GM19025 (cell line): ENCODE data around the gene LGR4.

Source experiments
- ATAC-seq: cut with Tn5 transposase; IDR thresholded peaks from one replicate; pipeline ENCODE4 v1.9.1; 2021; ENCODE audit warnings: mild to moderate bottlenecking, low read depth, moderate library complexity; ENCODE audit not compliant: unreplicated experiment

LGR4 gene

GRCh38 chr11:27386181-27386845 lies 86.3 kb downstream of the LGR4 start:
- no peak for ATAC-seq

DNA sequence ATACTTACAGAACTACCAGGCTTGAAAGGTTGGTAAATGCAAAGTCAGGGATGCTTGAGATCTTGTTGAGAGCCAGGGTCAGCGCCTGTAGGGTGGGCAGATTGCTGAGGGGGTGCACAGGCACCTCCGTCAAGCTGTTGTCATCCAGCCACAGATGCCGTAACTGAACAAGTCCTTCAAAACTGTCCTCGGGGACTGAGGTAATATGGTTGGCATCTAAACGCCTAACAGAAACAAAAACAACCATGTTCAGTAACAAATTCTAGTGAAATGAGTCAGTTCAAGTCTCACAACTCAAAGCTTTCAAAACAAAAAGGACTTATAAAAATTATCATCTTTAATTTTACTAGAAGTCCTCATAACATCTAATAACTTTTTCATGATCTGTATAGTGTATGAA lies 87.3 kb downstream of the LGR4 start:
- no peak for ATAC-seq

DNA sequence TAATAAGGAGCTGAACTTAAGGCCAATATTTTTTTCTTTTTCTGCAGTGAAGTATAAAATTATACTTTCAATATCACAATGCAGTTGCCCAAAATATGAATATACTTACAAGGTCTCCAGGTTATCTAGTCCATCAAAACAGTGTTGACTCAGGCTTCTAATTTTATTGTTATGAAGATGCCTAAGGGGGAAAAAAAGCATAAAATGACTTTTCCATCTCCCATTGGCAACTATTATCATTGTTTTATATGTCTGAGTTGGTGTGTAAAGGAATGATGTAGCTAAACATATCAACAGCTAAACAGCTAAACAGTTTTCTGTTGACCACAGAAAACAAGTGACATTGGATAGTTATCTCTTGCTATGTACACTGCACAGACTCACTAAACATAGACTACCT lies 88.4 kb downstream of the LGR4 start:
- no peak for ATAC-seq

GRCh38 chr11:27383645-27384044 lies 88.9 kb downstream of the LGR4 start:
- no peak for ATAC-seq

- ATAC-seq, result peak; percentile 78
Observed at GRCh38 chr11:27381238-27381666, 91.3 kb downstream of the LGR4 start.

GRCh38 chr11:27380771-27381170 lies 91.8 kb downstream of the LGR4 start:
- no peak for ATAC-seq

DNA sequence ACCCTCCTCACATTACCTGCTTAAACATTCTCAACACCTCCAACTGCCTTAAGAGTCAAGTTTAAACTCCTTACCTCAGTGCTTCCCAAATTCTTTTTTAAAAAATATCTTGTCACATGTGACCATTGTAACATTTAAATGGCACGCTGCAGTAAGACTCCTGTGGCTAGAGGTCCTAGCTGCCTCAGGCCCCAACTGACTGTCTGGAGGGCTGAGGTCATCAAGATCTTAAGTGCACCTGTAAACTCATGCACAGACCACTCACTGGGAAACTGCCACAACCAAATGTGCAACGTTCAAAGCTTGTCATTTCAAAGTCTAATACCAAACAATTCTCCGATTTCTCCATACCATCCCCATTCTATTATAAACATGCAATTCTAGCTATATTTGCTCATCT lies 93.1 kb downstream of the LGR4 start:
- no peak for ATAC-seq

DNA sequence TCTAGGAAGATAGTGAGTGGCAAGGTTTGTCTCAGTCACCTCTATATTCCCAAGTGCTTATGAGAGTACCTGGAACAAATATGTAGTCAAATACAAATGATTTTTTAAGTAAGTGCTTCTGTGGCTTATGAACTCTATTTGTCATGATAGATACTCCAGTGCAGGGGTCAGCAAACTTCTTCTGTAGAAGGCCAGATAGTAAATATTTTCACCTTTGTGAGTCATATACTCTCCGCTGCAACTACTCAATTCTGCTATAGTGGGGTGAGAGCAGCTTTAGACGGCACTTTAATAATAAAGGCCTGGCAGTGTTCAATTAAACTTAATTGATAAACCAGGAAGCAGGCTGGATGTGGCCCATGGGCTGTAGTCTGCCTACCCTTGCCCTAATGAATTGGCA lies 97.2 kb downstream of the LGR4 start:
- no peak for ATAC-seq

- no peak for ATAC-seq
Observed at GRCh38 chr11:27373856-27374602, 98.6 kb downstream of the LGR4 start.

DNA sequence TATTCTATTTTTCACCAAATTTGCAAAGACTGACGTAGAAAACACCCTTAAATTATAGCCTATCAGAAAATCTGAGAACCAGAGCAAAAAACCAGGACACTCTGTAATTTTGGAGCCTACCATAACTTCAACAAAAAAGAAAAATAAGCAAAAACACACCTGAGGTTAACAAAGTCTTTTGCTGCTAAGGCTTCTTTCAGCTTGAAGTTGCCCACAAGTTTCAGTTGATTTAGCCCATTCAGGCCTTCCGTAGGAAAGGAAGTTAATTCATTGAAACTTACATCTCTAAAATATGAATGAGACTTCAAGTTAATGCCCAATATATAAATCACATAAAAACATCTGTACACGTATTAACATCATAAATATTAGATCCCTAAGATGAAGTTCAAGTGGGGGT lies 99.2 kb downstream of the LGR4 start:
- no peak for ATAC-seq

DNA sequence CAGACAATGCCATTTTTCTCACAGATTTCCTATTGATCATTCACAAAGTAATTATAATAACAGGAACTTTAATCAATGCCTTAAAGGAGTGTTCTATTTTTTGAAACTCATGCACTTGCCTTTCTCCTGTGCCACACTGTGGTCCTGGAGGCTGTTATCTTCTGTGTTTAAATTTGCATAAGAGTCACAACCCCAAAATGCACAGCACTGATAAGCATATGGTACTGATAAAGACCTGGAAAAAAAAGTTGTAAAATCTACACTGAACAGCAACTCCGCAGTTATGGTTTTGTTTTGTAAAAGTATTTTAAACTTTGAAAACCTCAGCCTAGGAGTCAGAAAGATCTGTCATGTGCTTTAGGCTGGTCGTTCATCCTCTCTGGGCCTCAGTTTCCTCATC lies 100.4 kb downstream of the LGR4 start:
- ATAC-seq, result no peak

- no peak for ATAC-seq
Observed at GRCh38 chr11:27371489-27371888, 101.1 kb downstream of the LGR4 start.

DNA sequence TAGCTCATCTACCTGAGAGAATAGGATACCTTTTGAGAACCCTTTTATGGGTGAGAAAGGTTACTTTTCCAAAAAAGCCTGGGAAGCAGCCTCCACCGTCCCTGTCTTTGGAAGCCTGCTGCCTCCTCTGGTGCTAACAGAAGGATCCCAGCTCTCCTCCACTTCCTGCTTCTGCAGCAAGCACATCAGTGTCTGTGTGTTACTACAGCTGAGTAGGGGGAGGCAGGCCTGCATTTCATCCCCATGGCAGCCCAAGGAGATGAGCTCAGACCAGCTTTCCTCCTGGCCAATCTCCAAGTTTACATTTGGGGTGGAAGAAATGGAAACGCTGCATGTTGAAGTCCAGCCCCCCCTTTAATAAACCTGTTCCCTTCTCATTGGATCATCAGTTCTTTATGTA lies 102.2 kb downstream of the LGR4 start:
- no peak for ATAC-seq

- no peak for ATAC-seq
Observed at GRCh38 chr11:27367881-27368280, 104.7 kb downstream of the LGR4 start.

DNA sequence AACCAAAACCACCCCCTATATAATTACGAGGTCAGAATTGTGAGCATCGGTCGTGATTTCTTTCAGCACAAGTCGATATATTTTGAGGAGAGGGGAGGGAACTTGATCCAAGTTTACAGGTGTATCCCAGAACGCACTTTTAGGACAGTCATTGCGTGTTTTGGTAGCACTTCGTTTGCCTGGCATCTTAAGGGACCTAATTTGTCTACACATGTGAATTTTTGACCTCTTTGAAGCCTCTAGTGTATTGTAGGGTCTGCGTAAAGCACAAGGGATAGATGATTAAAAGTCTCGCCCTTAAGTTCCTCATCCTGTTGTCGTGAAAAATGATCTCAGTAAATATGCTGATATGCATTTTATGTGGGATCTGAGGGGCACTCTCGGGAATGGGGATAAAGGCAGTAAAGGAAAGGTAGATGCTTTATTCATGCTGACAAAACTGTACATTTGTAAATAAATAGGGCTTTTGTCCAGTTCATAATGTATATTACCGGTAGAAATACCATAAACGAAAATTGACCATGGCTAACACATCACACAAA lies 108.9 kb downstream of the LGR4 start:
- no peak for ATAC-seq

DNA sequence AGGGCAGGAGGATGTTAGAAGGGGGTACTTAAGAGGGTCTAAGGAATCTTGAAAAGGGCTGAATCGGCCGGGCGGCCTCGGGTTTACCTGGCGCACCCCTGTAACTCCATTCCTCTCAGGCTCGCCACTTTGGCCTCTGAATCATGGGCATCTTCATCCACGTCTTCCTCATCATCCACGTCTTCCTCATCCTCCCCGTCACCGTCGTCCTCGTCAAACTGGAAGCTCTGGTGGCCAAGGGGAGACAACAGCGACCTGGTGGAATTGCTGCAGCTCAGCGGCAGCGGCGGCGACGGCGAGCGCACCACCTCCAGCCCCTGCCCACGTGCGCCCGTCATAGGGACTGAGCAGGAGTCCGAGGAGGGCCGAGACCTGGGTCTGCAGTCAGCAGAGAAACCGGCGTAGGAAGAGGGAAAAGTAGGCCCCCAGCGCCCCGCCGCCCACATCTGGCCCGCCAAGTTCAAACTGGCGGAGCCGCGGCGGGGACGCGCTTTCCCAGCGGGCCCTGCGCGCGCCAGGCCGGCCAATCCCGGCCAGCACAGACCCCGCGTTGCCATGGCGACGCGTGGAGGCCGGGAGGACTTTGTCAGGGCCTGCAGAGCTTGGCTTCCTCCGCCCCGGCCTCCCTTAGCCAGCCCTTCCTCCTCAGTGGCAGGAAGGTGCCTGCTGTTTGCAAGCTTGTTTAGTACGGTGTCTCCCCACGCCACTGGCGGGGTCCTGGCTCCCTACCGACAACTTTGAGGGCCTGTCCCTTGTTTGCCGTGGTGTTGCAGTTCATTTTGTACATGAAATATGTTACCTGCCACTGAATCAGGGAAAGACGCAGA lies 109.6 kb downstream of the LGR4 start, which contains the start of gene CCDC34:
CCDC34 (minus strand) TSS at position 467 of the 827 bp plus-strand sequence; CDS start at position 446, 21 bp downstream.
- peak; percentile 100 for ATAC-seq

- ATAC-seq, result no peak
Observed at GRCh38 chr11:27361649-27362431, 110.8 kb downstream of the LGR4 start.

- ATAC-seq, result no peak
Observed at GRCh38 chr11:27358296-27358695, 114.3 kb downstream of the LGR4 start.

- no peak for ATAC-seq
Observed at GRCh38 chr11:27357250-27357649, 115.3 kb downstream of the LGR4 start.

DNA sequence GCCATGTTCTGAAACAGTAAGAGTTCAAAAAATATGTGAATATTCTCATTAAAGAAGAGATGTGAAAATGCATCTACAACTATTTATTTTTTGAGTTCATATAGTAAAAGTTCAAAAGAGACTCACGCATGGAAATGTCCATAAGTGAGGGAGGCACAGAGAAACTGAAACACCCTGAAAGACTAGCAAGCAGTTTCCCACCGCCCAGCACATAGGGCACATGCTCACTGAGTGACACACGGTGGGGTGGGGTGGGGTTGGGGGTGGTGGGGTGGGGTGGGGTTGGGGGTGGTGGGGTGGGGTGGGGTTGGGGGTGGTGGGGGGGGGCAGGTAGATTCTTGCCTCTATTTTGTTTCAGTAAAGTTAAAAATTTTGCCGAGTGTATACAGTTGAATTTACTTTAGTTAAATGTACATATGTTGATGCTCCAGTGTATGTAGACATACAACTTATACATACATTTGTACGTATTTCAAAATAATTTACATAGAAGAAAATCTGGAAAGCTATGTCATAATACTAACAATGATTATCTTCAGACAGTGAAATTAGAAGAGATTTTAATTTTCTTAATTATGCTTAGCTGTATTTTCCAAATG lies 115.9 kb downstream of the LGR4 start:
- ATAC-seq, result no peak
